Activated CD4-positive, alpha-beta T cell treated with anti-CD3 and anti-CD28 coated beads, Interleukin-2, amount 50 U/mL, for 1 hour (primary cell): ENCODE results near the gene BCHE.

Experiments used
- DNase-seq: peaks from one replicate; pipeline ENCODE4 v3.0.0-alpha.2; 2020

Gene BCHE

DNA sequence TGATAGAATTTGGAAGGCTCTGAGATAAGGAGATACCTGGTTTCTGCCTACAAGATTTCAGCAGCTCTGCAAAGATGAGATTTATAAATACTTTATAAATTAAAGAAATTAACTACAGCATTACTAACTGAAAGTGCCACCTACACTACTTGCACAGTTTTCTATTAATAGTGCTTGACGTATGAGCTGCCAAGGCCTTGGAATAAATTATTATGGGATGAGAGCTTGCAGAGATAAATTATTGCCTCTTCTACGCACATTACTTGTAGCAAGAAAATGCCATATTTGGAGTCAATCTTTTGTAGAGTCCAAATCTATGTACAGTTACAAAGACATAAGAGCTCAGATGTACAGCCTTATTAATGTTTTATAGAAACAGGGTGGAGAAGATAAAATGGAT lies 89.1 kb downstream of the BCHE start:
- no peak for DNase-seq

- no peak for DNase-seq
Observed at GRCh38 chr3:165746874-165747273, 90.3 kb downstream of the BCHE start.

- no peak for DNase-seq
Observed at GRCh38 chr3:165744025-165744424, 93.2 kb downstream of the BCHE start.

DNA sequence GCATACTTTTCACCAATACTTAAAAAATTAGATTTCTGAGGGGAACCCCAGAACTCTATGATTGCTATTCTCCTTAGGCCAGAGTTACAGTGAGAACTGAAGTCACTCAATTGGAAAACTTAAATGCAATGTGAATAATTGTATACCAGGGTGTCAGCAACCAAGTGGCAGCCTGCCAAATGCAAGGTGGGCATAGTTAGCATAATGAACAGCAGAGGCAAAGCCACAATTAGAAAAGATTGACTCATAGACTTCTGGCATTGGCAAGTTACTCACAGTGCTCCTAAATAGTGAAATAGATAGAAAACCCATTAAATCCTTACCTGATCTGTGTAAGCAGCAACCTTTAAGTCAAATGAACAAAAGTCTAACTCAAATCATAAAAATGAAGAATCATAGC lies 94.9 kb downstream of the BCHE start:
- DNase-seq, result no peak

GRCh38 chr3:165729756-165730155 lies 107.5 kb downstream of the BCHE start:
- no peak for DNase-seq

- no peak for DNase-seq
Observed at GRCh38 chr3:165728924-165729323, 108.3 kb downstream of the BCHE start.

DNA sequence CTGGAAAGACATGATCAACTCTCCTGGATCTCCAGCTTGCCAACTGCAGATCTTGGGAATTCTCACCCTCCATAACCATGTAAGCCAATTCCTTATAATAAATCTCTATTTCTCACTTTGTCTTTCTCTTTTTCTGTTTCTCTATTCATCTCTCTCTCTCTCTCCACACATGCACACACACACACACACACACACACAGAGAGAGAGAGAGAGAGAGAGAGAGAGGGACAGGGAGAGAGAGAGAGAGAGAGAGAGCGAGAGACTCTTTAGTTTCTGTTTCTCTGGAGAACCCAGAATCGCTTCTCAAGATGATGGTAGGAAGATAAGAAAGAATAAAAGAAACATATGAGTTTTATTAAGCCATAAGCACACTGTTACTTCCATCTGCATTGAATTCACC lies 111.9 kb downstream of the BCHE start:
- no peak for DNase-seq
